GM15510 (cell line): ENCODE results near the gene CCNF.

Experiments used
- POLR2A ChIP-seq: IDR thresholded peaks from 3 replicates; pipeline ENCODE4 v1.6.1; 2011; ENCODE audit warnings: borderline replicate concordance; ENCODE audit not compliant: insufficient read length; ENCODE audit errors: extremely low read depth

Gene CCNF

DNA sequence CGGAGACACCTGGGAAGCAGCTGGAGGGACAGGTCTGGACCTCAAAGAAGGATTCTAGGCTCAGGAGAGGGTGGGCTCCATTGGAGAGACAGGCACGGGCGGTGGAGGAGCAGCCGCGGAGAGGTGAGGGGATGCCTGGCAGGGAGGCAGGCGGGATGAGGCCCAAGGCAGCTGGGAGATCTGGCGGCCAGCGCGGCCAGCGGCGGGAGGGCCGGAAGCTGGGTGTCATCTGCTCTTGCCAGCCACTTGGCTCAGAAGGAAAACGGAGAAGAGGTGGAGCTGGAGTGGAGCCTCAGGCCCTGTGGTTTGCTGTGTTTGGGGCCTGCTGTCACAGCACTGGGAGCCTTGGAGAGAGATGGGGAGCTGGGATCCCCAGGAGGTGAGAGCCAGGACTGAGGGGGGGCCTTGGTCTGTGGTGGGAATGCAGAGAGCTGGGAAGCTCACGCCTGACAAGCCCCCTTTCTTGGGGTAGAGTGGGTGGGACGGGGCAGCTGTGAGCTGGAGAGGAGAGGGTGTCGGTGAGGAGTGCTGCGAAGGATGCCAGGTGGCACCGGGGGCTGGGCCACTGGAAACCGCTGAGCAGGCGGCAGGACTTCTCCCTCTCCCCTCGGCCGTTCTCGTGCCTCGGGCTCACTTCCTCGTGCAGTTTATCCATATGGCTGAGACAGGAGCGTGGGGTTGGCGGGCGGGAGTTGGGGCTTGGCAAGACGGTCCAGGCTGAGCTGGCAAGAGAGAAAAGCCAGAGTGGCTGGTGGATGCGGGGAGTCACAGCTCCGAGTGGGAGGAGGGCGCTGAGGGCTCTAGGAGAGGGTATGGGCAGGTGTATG is 53.7 kb downstream of the CCNF start:
- no peak for TF ChIP-seq POLR2A

DNA sequence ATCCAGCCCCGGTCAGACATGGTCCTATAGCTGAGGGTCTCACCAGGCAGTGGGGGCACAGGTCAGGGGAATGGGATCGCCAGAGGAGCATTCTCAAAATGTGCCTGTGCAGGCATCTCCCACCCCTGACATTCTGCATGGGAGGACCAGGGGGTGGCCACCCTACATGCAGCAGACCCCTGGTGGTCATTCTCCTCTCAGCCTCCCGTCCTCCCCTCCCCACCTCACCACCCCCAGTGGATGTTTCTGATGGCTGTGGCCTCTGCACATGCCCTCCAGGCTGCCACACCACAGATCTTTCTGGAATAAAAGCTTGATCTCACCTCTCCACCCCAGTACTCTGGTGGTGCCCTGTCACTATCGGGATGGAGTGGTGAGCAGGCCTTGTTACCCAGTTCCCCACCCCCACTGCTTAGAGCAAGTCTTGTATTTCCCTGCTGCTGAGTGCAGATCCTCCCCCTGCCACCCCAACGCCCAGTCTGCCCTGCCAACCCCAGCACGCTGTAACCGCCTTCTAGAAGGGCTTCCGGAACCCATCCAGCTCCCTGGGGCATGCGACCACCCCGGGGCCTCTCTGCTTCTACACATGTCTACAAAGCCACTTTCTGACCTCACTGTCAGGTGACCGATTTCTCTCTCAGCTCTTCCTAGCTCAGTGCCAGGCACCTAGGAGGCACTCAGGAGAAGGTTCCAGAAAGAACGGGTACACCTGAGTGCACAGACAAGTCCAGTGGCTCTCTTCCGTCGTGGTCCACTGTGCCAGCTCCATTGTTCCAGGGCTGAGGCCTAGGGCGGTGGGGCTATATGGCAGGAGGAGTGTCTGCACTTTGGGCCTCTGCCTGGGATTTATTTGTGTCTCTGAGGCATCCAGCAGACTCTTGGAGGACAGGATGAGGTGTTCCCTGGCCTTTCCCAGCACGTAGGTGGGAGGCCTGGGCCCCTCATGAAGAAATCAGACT is 55.0 kb downstream of the CCNF start:
- no peak for TF ChIP-seq POLR2A

DNA sequence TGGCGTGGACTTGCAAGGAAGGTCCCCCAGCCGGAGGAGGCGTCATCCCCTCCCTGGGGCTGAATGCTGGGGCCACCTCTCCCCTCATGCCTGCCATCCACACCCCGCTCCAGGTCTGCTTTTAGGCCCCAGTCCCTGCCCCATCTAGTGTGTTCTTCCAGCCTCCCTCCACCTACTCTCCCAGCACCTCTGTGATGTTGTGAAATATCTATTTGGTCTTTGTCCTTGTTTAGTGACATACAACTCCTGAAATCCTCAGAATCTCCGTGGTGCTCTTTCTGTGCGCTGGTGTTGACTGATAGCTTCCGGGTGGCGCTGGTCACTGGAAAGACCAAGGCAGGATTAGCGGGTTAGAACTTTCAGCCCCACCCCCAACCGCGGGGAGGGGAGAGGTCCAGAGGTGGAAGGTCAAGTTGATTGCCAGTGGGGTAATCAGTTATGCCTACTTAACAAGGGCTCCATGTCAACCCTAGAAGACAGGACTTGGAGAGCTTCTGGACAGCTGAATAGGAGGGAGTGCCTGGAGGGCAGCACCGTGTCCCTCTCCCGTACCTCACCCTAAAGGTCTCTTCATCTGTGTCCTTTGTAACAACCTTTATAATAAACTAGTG is 55.8 kb downstream of the CCNF start:
- no peak for TF ChIP-seq POLR2A

DNA sequence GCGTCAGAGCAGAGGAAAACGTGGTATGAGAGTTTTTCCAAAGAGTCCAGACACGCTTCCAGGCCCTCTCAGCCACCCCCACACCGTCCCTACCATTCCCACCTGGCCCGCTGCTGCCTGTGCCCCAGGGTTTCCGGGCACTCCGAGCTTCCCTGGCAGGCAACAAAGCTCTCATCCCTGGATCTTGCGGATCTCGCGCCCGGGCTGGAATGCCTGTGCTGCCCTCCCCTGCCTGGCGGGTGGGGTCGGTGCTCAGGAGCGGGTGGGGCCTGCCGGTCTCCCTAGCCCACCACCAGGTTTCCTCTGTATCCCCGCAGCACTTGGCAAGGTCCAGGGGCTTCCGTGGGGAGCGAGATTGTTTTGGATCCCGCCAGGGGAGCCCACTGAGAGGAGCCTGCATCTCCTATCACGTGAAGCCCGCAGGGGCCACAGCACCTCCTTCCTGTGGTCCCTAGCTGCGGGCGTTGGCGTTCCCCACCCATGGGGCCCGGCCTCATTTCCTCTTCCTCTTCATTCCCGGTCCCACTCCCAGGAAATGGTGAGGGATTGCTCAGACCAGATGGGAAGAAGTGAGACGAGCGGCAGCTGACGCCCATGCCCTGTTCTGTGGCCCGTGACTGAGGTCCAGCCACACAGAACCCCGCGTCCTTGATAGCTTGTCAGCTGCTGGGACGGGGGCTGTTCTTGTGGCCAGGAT is 56.7 kb downstream of the CCNF start:
- TF ChIP-seq POLR2A: no peak

DNA sequence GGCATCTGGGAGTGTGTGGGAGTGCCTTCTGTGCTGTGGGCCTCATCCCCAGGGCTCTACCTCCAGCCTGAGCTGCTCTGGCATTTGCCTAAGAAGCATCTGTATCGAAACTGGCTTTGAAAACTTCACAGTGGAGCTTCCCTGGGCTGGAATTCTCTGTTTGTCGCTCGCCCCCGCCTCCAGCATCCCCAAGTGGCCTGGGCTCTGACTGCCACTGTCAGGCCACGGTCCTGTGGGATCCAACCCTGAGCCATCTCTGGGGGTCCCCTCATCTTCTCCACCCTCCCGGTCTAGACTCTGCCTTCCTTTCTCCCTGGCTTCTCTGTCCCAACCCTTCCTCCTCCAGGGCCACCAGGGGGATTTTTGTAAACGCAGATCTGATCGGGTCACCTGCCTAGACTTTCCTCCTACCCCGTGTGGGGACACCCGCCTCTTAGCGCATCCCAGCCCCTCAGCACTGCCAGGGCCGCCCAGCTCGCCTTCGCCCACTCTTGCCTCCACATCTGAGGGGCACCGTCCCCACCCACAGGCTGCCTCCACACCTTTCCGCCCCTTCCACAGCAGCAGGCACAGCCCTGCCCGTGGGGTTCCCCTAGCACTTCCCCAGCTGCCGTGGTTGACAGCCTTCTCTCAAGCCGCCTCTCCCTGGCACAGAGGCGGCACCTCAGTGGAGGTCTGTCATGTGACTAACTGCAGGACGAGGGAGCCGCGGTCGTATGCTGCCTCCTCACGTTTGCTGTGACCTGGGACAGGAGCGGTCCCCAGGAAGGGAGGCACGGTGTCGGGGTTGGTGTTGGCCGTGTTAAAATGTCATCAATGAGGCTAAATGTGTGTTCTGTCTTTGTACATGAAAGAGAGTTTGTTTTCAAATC is 57.6 kb downstream of the CCNF start:
- no peak for TF ChIP-seq POLR2A

DNA sequence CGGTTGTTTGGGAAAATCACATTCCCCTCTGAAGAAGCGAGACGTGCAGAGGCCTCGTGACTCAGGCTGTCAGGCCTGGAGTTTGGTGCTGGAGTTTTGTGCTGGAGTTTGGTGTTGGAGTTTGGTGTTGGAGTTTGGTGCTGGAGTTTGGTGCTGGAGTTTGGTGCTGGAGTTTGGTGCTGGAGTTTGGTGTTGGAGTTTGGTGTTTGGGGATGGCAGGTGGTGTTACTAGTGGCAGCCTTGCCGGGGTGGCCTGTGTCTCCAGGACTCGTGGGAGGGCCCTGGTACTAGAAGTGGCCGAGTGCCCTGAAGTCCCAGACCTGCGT is 58.2 kb downstream of the CCNF start:
- no peak for TF ChIP-seq POLR2A

DNA sequence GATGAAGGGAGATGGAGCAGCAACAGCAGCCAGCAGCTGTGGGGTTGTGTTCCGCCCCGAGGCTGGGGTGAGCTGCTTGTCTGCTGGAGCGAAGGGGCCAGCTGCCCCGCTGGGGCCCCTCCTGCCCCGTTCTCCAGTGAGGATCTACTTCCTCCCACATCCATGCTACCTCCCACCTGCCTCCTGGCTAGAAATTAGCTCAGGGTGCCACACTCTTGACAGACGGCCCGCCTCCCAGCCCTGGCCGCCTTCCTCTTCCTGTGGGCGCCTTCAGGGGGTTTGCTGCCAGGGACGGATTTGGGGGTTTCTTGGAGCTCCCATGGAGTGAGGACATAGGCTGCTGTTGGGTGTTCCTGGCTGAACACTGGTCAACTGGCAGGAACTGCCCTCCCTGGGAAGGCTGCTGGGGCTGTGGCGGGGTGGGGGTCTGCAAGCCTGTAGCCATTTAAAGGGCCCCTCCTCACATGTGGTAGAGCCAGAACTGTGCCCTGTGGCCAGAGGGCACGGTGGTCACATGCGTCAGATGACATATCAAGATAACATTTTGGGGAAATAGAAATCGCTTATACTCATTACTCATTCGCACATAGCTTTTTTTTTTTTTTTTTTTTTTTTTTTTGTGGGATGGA is 58.8 kb downstream of the CCNF start:
- TF ChIP-seq POLR2A: no peak

DNA sequence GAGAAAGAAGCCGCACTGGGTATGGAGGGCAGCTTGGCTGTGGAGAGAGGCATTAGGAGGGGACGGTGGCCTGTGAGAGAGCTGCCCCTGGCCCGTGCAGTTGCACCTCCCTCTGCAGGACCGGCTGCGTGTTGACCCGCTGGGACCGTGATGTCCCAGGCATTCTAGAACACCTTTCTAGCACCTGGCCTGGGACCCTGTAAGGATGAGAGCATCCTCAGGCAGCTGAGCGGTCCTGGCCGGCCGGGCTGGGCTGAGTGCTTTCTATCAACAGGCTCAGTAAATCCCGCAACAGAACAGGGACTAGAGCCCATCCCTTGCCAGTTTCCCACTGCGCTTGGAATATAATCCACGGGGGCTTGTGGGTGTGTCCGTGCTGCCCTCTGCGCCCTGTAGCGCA is 60.3 kb downstream of the CCNF start:
- no peak for TF ChIP-seq POLR2A

DNA sequence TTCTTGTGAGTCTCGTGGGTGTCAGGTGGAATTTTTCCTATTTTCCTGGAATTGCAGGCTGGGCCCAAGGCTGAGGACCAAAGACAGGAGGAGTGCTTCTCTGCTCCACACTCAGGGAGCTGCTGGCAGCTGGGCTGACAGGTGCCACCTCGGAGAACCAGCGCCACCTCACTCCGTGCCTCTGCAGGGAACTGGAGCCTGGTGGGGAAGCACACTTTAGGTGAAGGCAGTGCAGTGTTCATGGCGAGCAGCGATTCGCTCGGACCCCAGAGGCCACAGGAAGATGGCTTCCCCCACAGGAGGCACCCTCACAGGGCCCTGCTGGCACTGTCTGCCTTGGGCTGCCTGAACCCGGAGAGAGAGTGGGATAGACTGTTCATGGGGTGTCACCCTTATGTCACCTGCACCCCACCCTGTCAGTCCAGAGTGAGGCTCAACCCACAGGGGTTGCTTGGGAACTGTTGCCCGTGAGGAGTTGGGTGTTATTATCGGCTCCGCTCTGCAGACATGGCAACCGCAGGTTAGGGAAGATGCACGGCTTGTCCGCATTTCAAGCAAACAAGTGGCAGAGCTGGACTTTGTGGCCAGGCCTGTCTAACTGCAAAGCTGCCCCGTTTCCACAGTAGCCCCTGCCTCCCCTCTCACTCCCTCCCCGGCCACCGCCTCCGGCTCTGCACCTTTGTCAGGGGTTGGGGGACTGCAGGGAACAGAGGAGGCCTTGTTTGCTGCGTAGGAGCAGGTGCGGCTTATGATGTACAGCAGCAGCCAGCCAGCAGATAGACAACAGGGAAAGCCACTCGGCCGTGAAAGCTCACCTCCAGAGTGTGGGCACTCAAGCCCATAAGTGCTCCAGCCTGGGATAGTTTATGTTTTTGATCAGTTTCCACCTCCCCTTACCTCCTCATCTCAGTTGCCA is 61.2 kb downstream of the CCNF start:
- TF ChIP-seq POLR2A: no peak

DNA sequence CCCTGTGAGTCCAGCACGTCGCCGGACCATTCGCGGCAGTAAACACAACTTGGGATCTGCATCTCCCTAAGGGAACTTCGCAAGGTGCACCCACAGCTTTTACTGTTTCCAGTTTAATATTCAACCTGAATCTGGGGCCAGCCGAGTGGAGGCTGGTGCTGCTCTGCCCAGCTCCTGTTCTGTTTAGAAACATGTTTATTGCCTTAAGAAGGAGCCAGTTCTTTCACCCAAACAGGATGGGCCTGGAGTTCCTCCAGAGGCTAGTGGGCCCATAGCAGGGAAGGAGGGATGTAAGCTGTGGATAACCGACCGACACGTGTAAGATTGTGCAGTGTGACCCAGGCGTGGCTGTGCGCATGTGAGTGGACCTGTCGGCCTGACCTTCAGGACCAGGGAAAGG is 63.0 kb downstream of the CCNF start:
- no peak for TF ChIP-seq POLR2A

DNA sequence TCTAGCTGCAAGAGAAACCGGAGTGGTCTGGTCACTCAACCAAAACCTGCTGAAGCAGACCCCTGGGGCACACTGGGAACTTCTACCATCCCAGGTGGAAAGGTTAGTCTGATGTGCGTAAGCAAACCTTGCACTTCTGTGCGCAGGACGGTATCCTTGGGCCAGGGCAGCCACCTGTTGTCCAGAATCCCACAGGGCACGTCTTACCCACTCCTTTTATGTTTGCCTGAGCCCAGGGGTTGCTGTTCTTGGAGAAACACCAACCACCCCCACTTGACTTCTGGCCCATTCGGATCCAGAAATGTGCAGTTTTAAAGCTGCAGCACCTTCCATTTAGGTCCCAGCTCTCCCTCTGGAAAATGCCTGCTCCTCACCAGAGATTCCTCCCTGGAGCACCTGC is 64.4 kb downstream of the CCNF start:
- no peak for TF ChIP-seq POLR2A

DNA sequence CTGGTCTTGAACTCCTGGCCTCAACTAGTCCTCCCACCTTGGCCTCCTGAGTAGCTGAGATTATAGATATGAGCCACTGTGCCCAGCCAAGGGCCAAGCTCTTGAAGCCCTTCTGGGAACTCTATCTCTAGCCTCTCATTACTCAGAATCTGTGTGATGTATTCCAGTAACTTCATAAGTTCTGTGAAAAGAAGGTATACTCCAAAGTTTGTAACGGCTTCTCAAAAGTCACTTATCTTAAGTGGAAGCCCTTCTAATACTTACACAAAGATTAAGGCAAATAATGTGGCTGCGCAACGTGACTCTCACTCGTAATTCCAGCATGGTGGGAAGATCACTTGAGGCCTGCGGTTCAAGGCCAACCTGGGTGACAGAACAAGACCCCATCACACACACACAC is 65.4 kb downstream of the CCNF start:
- TF ChIP-seq POLR2A: no peak
